ENCODE results near the gene CDK8.
A peak's percentile ranks its signal among the peaks of the same experiment; 100 is the strongest.

The CDK8 gene

DNA sequence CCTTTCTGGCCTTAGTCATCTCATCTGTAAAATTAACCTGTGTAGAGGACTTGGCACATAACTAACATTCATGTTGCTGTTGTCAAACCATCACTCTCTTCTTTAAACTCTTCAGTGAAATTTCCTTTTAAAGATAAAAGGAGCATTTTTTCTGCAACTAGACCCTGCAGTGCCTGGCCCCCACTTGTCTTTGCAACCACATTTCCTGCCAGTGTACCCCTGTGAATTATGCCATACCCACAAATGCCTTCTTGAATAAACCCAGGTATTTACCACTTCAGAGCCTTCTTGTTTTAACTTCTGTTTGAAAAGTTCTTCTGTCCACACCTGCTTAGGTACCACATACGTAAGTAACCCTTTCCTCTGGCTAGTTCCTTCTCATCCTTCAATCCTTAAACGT is 118.8 kb downstream of the CDK8 start:
- DNase-seq (ENCODE audit: low spot score), result no peak
- TF ChIP-seq, protein P1, sequence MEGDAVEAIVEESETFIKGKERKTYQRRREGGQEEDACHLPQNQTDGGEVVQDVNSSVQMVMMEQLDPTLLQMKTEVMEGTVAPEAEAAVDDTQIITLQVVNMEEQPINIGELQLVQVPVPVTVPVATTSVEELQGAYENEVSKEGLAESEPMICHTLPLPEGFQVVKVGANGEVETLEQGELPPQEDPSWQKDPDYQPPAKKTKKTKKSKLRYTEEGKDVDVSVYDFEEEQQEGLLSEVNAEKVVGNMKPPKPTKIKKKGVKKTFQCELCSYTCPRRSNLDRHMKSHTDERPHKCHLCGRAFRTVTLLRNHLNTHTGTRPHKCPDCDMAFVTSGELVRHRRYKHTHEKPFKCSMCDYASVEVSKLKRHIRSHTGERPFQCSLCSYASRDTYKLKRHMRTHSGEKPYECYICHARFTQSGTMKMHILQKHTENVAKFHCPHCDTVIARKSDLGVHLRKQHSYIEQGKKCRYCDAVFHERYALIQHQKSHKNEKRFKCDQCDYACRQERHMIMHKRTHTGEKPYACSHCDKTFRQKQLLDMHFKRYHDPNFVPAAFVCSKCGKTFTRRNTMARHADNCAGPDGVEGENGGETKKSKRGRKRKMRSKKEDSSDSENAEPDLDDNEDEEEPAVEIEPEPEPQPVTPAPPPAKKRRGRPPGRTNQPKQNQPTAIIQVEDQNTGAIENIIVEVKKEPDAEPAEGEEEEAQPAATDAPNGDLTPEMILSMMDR (IDR thresholded peaks at IDR 0.05; ENCODE audit: extremely low read depth, insufficient read depth, missing control alignments), result no peak
- in situ Hi-C loops (cut with MboI; ENCODE audit: low pct_unique_long_range_greater_than_20kb, low sequenced_read_pairs, unreplicated experiment), result no loop called here

DNA sequence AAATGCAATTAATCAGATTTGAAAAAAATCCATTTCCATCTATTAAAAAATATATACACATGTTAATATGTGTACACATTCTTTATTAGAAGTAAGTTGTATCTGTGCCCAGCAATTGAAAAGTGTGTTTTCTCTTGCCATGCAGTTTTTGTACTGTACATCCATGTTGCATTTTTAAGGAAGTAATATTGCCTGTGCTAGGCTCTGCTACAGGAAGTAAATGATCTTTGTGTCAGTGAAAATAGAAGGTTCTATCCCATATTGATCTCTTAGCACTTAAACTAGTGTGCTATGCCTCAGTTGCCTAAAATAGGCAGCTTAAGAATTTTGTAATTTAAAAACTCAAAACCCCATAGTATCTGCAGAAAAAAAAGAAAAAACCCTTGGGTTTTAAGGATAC is 122.5 kb downstream of the CDK8 start:
- in situ Hi-C loops (cut with MboI; ENCODE audit: low pct_unique_long_range_greater_than_20kb, low sequenced_read_pairs, unreplicated experiment), result no loop called here
- no peak for DNase-seq (ENCODE audit: low spot score)
- TF ChIP-seq, protein P1 (IDR thresholded peaks at IDR 0.05; ENCODE audit: extremely low read depth, insufficient read depth, missing control alignments), result no peak

DNA sequence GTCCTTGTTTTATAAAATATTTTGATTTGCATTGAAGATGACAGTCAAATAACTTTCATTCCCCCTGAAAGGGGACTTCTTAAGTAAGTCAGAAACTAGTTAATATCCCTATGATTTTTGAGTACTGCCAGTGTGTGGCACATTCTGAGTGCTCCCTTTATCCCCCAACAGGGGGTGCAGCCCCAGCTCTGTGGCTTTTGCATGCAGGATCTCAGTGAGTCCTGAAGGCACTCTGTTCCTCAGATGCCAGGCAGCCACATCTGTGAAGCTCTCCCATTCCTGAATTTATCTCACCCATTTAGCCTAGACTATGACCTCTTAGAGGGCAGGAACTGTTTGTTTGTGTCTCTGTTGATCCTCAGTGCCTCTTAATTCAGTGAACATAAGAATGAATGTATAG is 123.1 kb downstream of the CDK8 start:
- DNase-seq (ENCODE audit: low spot score), result no peak
- in situ Hi-C loops (cut with MboI; ENCODE audit: low pct_unique_long_range_greater_than_20kb, low sequenced_read_pairs, unreplicated experiment), result no loop called here
- TF ChIP-seq, protein P1 (IDR thresholded peaks at IDR 0.05; ENCODE audit: extremely low read depth, insufficient read depth, missing control alignments), result peak; percentile 32

DNA sequence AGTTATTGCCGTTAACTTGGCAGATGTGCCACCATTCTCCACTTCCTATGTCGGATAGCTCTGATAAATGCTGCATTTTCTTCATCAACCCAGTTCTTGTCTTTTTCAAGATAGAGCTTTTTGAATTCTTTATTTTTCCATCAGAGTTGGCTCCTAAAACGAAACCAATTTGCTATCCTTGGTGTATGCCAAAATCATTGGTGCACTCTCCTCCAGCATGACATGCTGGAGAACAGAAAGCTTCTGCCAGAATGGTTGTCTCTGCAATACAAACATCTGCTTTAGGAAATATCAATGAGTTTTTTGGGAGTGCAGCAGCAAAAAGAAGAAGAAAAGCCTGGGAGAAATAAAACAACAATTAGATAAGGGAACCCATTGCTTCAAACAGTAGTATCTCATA is 124.2 kb downstream of the CDK8 start:
- DNase-seq (ENCODE audit: low spot score), result no peak
- in situ Hi-C loops (cut with MboI; ENCODE audit: low pct_unique_long_range_greater_than_20kb, low sequenced_read_pairs, unreplicated experiment), result no loop called here
- TF ChIP-seq, protein P1 (IDR thresholded peaks at IDR 0.05; ENCODE audit: extremely low read depth, insufficient read depth, missing control alignments), result no peak

DNA sequence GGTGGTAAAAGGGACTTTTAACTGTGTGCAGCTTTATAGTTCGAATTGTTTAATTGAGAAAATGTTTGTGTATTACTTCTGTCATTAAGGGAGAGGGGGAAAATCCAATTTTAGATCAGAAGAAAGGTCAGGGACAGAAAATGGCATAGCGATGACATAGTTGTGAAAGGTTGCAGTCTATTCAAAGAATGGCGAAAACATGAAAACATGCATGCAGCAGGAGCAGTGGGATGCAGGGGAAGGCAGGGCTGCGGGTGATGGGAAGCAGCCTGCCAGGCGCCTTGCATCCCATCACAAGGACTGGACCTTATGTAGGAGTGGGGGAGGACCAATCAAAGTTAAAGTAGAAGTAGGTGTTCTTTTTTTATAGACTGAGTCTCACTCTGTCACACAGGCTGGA is 125.9 kb downstream of the CDK8 start:
- in situ Hi-C loops (cut with MboI; ENCODE audit: low pct_unique_long_range_greater_than_20kb, low sequenced_read_pairs, unreplicated experiment), result no loop called here
- DNase-seq (ENCODE audit: low spot score), result no peak
- TF ChIP-seq, protein P1 (IDR thresholded peaks at IDR 0.05; ENCODE audit: extremely low read depth, insufficient read depth, missing control alignments), result no peak

DNA sequence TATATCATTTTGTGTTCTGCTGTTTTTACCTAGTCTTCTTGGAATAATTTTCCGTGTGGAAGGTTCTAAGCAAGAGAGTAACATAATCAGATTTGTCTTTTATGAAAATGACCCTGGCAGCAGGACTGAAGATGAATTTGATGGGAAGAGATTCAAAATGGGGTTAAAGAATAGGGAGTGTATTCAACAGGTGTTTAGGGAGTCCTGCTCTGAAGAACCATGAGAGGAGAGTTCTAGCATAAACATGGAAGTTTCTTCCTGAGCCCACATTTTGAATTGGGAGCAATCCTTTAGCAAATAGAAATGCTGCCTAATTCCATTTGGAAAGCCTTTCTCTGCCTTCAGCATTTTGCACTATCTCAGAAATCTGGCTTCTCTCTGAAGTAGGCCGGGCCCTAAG is 127.0 kb downstream of the CDK8 start:
- TF ChIP-seq, protein P1 (IDR thresholded peaks at IDR 0.05; ENCODE audit: extremely low read depth, insufficient read depth, missing control alignments), result no peak
- in situ Hi-C loops (cut with MboI; ENCODE audit: low pct_unique_long_range_greater_than_20kb, low sequenced_read_pairs, unreplicated experiment), result no loop called here
- no peak for DNase-seq (ENCODE audit: low spot score)

DNA sequence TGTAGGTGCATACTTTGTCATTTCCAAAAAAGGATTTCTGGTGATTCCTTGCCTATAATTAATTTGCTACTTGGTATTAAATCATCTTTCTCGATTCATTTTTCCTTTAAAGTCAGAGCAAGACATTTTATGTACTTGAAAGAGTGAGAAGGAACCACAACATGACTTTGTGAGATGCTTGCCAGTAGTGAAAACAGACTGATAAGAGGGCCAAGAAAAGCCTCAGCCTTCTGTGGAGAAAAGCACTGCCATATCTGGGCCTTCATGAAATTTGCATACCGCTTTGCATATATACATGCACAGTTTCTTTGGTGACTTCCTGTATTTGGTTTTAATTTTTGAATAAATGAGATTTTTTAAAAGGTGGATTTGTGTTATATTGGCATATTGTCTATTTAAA is 128.4 kb downstream of the CDK8 start:
- TF ChIP-seq, protein P1 (IDR thresholded peaks at IDR 0.05; ENCODE audit: extremely low read depth, insufficient read depth, missing control alignments), result no peak
- DNase-seq (ENCODE audit: low spot score), result no peak
- in situ Hi-C loops (cut with MboI; ENCODE audit: low pct_unique_long_range_greater_than_20kb, low sequenced_read_pairs, unreplicated experiment), result no loop called here
